ENCODE data around the gene GRAMD2B.

GRAMD2B gene

GRCh38 chr5:126390051-126390450 lies 33.2 kb upstream of the GRAMD2B start:
- Histone ChIP-seq H3K79me2 (ENCODE audit: insufficient read depth, low read length) (no peaks in the 10 kb centered on the region), H3K27me3 (ENCODE audit: insufficient read depth, low read length) (no peaks in the 10 kb centered on the region), H3K36me3 (ENCODE audit: insufficient read depth, low read length) (no peaks in the 10 kb centered on the region), H3K9me3 (ENCODE audit: low read length) (no peaks in the 10 kb centered on the region), H4K20me1 (ENCODE audit: insufficient read depth, low read length) (no peaks in the 10 kb centered on the region), H3K9me2 (ENCODE audit: low read depth, low read length) (no peaks in the 10 kb centered on the region), H3K9ac (ENCODE audit: low read length) (no peak overlapping the region), H3K4me2 (ENCODE audit: low read length) (no peak overlapping the region), H3F3A (ENCODE audit: insufficient read depth, low read length) (no peaks in the 10 kb centered on the region), H2AFZ (ENCODE audit: low read length) (no peak overlapping the region), H3K4me1 (ENCODE audit: insufficient read depth, low read length, severe bottlenecking) (no peaks in the 10 kb centered on the region), H3K27ac (ENCODE audit: low read depth, low read length, poor library complexity, severe bottlenecking) (no peak overlapping the region), H3K4me3 (ENCODE audit: low read depth, low read length, poor library complexity, severe bottlenecking) (no peak overlapping the region)
- no peak for TF ChIP-seq CTCF (IDR thresholded peaks at IDR 0.05; ENCODE audit: low read length)

DNA sequence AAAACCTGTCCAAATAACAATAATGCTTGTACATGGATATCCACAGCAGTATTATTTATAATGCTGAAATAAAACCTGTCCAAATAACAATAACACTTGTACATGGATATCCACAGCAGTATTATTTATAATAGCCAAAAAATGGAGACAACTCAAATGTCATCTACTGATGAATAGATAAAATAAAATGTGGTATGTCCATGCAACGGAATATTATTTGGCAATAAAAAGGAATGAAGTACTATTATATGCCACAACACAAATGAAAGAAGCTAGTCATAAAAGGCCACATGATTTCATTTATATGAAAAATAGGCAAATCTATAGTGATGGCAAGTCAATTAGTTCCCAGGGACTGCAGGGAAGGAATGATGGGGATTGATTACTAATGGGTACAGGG lies 31.8 kb upstream of the GRAMD2B start:
- H3K9ac ChIP-seq (ENCODE audit: low read length), result no peak overlapping the region
- no peaks in the 10 kb centered on the region for H3K27me3 ChIP-seq (ENCODE audit: insufficient read depth, low read length)
- H3K4me2 ChIP-seq (ENCODE audit: low read length), result no peak overlapping the region
- TF ChIP-seq EZH2 (IDR thresholded peaks at IDR 0.05; ENCODE audit: borderline replicate concordance, low read length) (no peak), CTCF (IDR thresholded peaks at IDR 0.05; ENCODE audit: low read length) (no peak)
- H3K36me3 ChIP-seq (ENCODE audit: insufficient read depth, low read length), result no peaks in the 10 kb centered on the region
- H3K4me1 ChIP-seq (ENCODE audit: insufficient read depth, low read length, severe bottlenecking), result no peaks in the 10 kb centered on the region
- no peak overlapping the region for H3K27ac ChIP-seq (ENCODE audit: low read depth, low read length, poor library complexity, severe bottlenecking)
- no peaks in the 10 kb centered on the region for H4K20me1 ChIP-seq (ENCODE audit: insufficient read depth, low read length)
- no peaks in the 10 kb centered on the region for H3K9me2 ChIP-seq (ENCODE audit: low read depth, low read length)
- H3K4me3 ChIP-seq (ENCODE audit: low read depth, low read length, poor library complexity, severe bottlenecking), result no peak overlapping the region
- H3K79me2 ChIP-seq (ENCODE audit: insufficient read depth, low read length), result no peaks in the 10 kb centered on the region
- H3K9me3 ChIP-seq (ENCODE audit: low read length), result no peaks in the 10 kb centered on the region
- no peak overlapping the region for H2AFZ ChIP-seq (ENCODE audit: low read length)
- H3F3A ChIP-seq (ENCODE audit: insufficient read depth, low read length), result no peaks in the 10 kb centered on the region

DNA sequence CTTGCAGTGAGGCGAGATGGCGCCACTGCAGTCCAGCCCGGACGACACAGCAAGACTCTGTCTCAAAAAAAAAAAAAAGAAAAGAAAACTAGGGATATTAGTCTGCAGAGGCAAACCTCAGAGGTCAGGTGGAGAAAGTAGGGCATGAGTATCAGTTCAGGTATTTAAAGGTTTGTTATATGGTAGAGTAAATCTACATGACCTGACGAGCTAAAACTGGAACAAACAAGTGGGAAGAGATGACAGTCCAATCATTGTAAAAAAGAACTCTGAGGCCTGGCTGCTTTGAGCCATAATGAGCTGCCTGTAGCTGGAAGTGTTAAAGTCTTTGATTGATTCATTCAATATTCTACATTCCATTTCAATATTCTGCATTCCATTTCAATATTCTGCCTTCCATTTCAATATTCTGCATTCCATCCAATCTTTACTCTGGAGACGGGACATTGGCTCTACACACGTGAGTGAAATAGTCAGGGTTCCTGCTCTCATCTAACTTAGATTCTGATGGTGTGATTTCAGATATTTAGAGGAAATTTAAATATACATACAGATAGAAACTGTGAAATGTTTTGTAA lies 28.9 kb upstream of the GRAMD2B start:
- no peak overlapping the region for H3K4me3 ChIP-seq (ENCODE audit: low read depth, low read length, poor library complexity, severe bottlenecking)
- no peak overlapping the region for H3K4me2 ChIP-seq (ENCODE audit: low read length)
- no peak overlapping the region for H3K9ac ChIP-seq (ENCODE audit: low read length)
- H3K4me1 ChIP-seq (ENCODE audit: insufficient read depth, low read length, severe bottlenecking), result no peaks in the 10 kb centered on the region
- H3K9me2 ChIP-seq (ENCODE audit: low read depth, low read length), result no peaks in the 10 kb centered on the region
- no peaks in the 10 kb centered on the region for H3K36me3 ChIP-seq (ENCODE audit: insufficient read depth, low read length)
- H3K9me3 ChIP-seq (ENCODE audit: low read length), result no peaks in the 10 kb centered on the region
- H3F3A ChIP-seq (ENCODE audit: insufficient read depth, low read length), result no peaks in the 10 kb centered on the region
- H3K27ac ChIP-seq (ENCODE audit: low read depth, low read length, poor library complexity, severe bottlenecking), result no peak overlapping the region
- H2AFZ ChIP-seq (ENCODE audit: low read length), result no peak overlapping the region
- no peaks in the 10 kb centered on the region for H3K79me2 ChIP-seq (ENCODE audit: insufficient read depth, low read length)
- no peaks in the 10 kb centered on the region for H3K27me3 ChIP-seq (ENCODE audit: insufficient read depth, low read length)
- H4K20me1 ChIP-seq (ENCODE audit: insufficient read depth, low read length), result no peaks in the 10 kb centered on the region
- TF ChIP-seq EZH2 (IDR thresholded peaks at IDR 0.05; ENCODE audit: borderline replicate concordance, low read length), result no peak
- no peak for TF ChIP-seq CTCF (IDR thresholded peaks at IDR 0.05; ENCODE audit: low read length)
